ENCODE measurements around the gene NPR1.

GRCh38 chr1:153635872-153636271 is 42.6 kb upstream of the NPR1 start:
- no peak for TF ChIP-seq MYC (IDR thresholded peaks at IDR 0.05; ENCODE audit: low read depth, low read length)
- TF ChIP-seq, protein P1, sequence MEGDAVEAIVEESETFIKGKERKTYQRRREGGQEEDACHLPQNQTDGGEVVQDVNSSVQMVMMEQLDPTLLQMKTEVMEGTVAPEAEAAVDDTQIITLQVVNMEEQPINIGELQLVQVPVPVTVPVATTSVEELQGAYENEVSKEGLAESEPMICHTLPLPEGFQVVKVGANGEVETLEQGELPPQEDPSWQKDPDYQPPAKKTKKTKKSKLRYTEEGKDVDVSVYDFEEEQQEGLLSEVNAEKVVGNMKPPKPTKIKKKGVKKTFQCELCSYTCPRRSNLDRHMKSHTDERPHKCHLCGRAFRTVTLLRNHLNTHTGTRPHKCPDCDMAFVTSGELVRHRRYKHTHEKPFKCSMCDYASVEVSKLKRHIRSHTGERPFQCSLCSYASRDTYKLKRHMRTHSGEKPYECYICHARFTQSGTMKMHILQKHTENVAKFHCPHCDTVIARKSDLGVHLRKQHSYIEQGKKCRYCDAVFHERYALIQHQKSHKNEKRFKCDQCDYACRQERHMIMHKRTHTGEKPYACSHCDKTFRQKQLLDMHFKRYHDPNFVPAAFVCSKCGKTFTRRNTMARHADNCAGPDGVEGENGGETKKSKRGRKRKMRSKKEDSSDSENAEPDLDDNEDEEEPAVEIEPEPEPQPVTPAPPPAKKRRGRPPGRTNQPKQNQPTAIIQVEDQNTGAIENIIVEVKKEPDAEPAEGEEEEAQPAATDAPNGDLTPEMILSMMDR (IDR thresholded peaks at IDR 0.05; ENCODE audit: low read depth, low read length) = no peak
- TF ChIP-seq POLR2A (IDR thresholded peaks at IDR 0.05; ENCODE audit: extremely low read depth, insufficient read length) = no peak

Measured in NB4 (cell line).